Heart right ventricle (tissue), 16 donors: Measurements from ENCODE around the gene SRCAP. TPM values are rescaled to one million over a fixed set of nuclear protein-coding genes. Genes with fewer than 3 reads are reported as not detected.
A peak's percentile ranks its signal among the peaks of the same experiment; 100 is the strongest.

Source experiments
- ATAC-seq, 8 donors: fragments of 200-7000 bp; cut with Tn5 transposase; one replicate each; pipeline ENCODE4 v1.9.1; 2020; ENCODE audit warnings: mild to moderate bottlenecking in 8 of 8, moderate library complexity in 8 of 8, moderate number of reproducible peaks in 1 of 8
- DNase-seq, 2 donors: peaks; one replicate each; pipeline ENCODE4 v3.0.0-alpha.2; 2020
- H3K27ac ChIP-seq, 10 donors: fragments of 200-600 bp; sonication (generic) in 2 of 10; one replicate each; pipeline versions ENCODE4 v1.5.0 to v1.8.0; 2020 to 2022; ENCODE audit warnings: mild to moderate bottlenecking in 3 of 10
- H3K27me3 ChIP-seq, 7 donors: fragments of 200-600 bp; one replicate each; pipeline ENCODE4 v1.8.0; 2021 to 2022; ENCODE audit warnings: mild to moderate bottlenecking in 2 of 7
- H3K36me3 ChIP-seq, 9 donors: fragments of 200-600 bp; sonication (generic) in 1 of 9; one replicate each; pipeline versions ENCODE4 v1.5.0 to v1.8.0; 2020 to 2022; ENCODE audit warnings: mild to moderate bottlenecking in 2 of 9
- H3K4me1 ChIP-seq, 9 donors: fragments of 200-600 bp; sonication (generic) in 1 of 9; one replicate each; pipeline versions ENCODE4 v1.5.0 to v1.8.0; 2020 to 2022; ENCODE audit warnings: mild to moderate bottlenecking in 4 of 9
- H3K4me3 ChIP-seq, 10 donors: fragments of 200-600 bp; sonication (generic) in 2 of 10; one replicate each; pipeline versions ENCODE4 v1.5.0 to v1.8.0; 2020 to 2022; ENCODE audit warnings: mild to moderate bottlenecking in 7 of 10, moderate library complexity in 2 of 10
- H3K9me3 ChIP-seq, 11 donors: fragments of 200-600 bp in 10 of 11; sonication (generic) in 2 of 11; one replicate each; pipeline versions ENCODE4 v1.5.0 to v1.8.0; 2013 to 2022; ENCODE audit warnings: mild to moderate bottlenecking in 2 of 11, control low read depth in 1 of 11, moderate library complexity in 1 of 11
- CTCF ChIP-seq, 9 donors: fragments of 200-600 bp; sonication (generic) in 2 of 9; IDR thresholded peaks; one replicate each; pipeline versions ENCODE4 v1.5.0 to v1.8.0; 2021 to 2022; ENCODE audit warnings: antibody characterized with exemption in 9 of 9, mild to moderate bottlenecking in 5 of 9, moderate library complexity in 1 of 9
- WGBS, 2 donors: extraction: QIAGEN DNeasy Blood & Tissue Kit; methylation state at CpG; one replicate each; pipeline ENCODE4 v1.1.7; 2013; ENCODE audit warnings: inconsistent platforms in 1 of 2; 5-methylcytosine and 5-hydroxymethylcytosine counted together
- intact Hi-C, 10 donors: fragments of 100-400 bp; cut with DNase I; formaldehyde crosslinking; loops; one replicate each; pipeline versions ENCODE4 v1.11.1 to v1.14.2; 2022
- polyA plus RNA-seq, 2 donors: library from polyadenylated mRNA; stranded (reverse); fragments of 200-250 nt; gene quantifications; one replicate each; pipeline ENCODE4 v1.2.3, GENCODE V29; 2013
- total RNA-seq, 10 donors: library from RNA; stranded (reverse); fragmentation: NEBNext Ultra II Directional in 3 of 10; extraction: Animal tissue kit (Norgen Biotek cat#: 25700) in 3 of 10; gene quantifications; one replicate each; pipeline versions ENCODE4 v1.2.1 to v1.2.4, GENCODE V29; 2021 to 2023
- donor health status: Arrhythmogenic right ventricular cardiomyopathy.
- donor health status: ischemic (EF 13 %, LVEDD 7.1; RV severe dilation, severe dysfunction).
- donor health status: healthy with polysubstance abuse.
- donor health status: DM: no; HTN: yes; CAD: no.
- donor health status: DM: no; HTN: no; CAD: no.
- donor health status: ischemic (EF 25% LVEDD 6.9; RV normal size, moderate dysfunction).
- donor health status: ischemic (EF 25% LVEDD 5.7; RV mildly dilated, moderate dysfunction).
- donor health status: healthy.
- donor health status: DM: yes; HTN: yes; CAD: no.
- donor health status: Ischemic cardiomyopathy.
- donor health status: ischemic (EF 35%, LVEDD 5.7; RV mildly dilated, moderate dysfunction).
- donor health status: nonischemic (EF 11% LVEDD 7.7; RV severe dilation, severe dysfunction).
- donor health status: DM: yes; HTN: yes; CAD: no.
- donor health status: PGD.
- donor health status: ischemic (EF 29% LVEDD 5.4; RV normal size, mild dysfunction).
- donor health status: nonischemic (EF 23%, LVEDD 6.1; RV moderate dilation, normal function).

The SRCAP gene
- total and polyA plus RNA-seq, 12 donors = 2.6 to 60.6 (median 45.4) TPM

- intact Hi-C loops = no loop called here
- Histone ChIP-seq H3K9me3 (no peaks in the 10 kb centered on the region), H3K27me3 (no peaks in the 10 kb centered on the region), H3K4me3 (no peak overlapping the region), H3K36me3 (peaks cover 11 to 88% (median 61%) of the 10 kb centered on the region in 9 donors), H3K4me1 (peaks cover 10 to 31% (median 21%) of the 10 kb centered on the region in 9 donors), H3K27ac (no peak overlapping the region)
- TF ChIP-seq CTCF (IDR thresholded peaks at IDR 0.05) = no peak
- no peak for ATAC-seq
- WGBS, 2 donors = 94% methylated on average over 25 of the region's 25 CpGs
- no peak for DNase-seq
These were observed 39.0 kb downstream of the SRCAP start for GRCh38 chr16:30737794-30738648.

GRCh38 chr16:30738984-30739951 is 40.3 kb downstream of the SRCAP start:
- intact Hi-C loops = no loop called here
- H3K27ac ChIP-seq = peak overlapping the region in 3 of 10 donors; percentile 49 to 70 (median 67)
- no peak for DNase-seq
- no peaks in the 10 kb centered on the region for H3K9me3 ChIP-seq
- 88 to 90% methylated on average over 37 of the region's 37 CpGs for WGBS, 2 donors
- peaks cover 10 to 31% (median 21%) of the 10 kb centered on the region in 9 donors for H3K4me1 ChIP-seq
- no peaks in the 10 kb centered on the region for H3K27me3 ChIP-seq
- ATAC-seq = peak in 1 of 8 donors; percentile 25
- H3K36me3 ChIP-seq = peaks cover 11 to 88% (median 50%) of the 10 kb centered on the region in 9 donors
- no peak overlapping the region for H3K4me3 ChIP-seq
- TF ChIP-seq CTCF (IDR thresholded peaks at IDR 0.05) = no peak

- no peak for TF ChIP-seq CTCF (IDR thresholded peaks at IDR 0.05)
- ATAC-seq (peak; percentile 59 to 85 (median 80)), DNase-seq (peak; percentile 76 to 80)
- Histone ChIP-seq H3K36me3 (peaks cover 11 to 88% (median 39%) of the 10 kb centered on the region in 9 donors), H3K27ac (peak overlapping the region in 9 of 10 donors; percentile 10 to 70 (median 53)), H3K4me3 (peak overlapping the region in 1 of 10 donors; percentile 12), H3K4me1 (peaks cover 10 to 33% (median 21%) of the 10 kb centered on the region in 9 donors), H3K27me3 (no peaks in the 10 kb centered on the region), H3K9me3 (no peaks in the 10 kb centered on the region)
- 51% methylated on average over 8 of the region's 8 CpGs for WGBS, 2 donors
- intact Hi-C loops = loop anchor here in 1 of 10 donors (5.0 kb wide), 1 partner anchor 38 kb away; no protein-coding TSS in a partner anchor
These were observed 41.6 kb downstream of the SRCAP start for GRCh38 chr16:30740364-30741251.
